Hematopoietic multipotent progenitor cell treated with erythropoietin and hydrocortisone succinate and interleukin-3 and kit ligand, for 4 days (in vitro differentiated cells): ENCODE data around the gene PNPLA1.

Experiments used
- DNase-seq: peaks from one replicate; pipeline ENCODE4 v3.0.0-alpha.2; 2015

Gene PNPLA1

GRCh38 chr6:36246506-36247268 lies 23.2 kb upstream of the PNPLA1 start:
- DNase-seq = peak; percentile 52

GRCh38 chr6:36247693-36248092 lies 22.2 kb upstream of the PNPLA1 start:
- no peak for DNase-seq

- DNase-seq = no peak
Measured at GRCh38 chr6:36248980-36249379, 20.9 kb upstream of the PNPLA1 start.

GRCh38 chr6:36249536-36249935 lies 20.3 kb upstream of the PNPLA1 start:
- no peak for DNase-seq

GRCh38 chr6:36252005-36252404 lies 17.9 kb upstream of the PNPLA1 start:
- no peak for DNase-seq

- peak; percentile 60 for DNase-seq
Measured at GRCh38 chr6:36263390-36264000, 6.4 kb upstream of the PNPLA1 start.

- no peak for DNase-seq
Measured at GRCh38 chr6:36265744-36266143, 4.1 kb upstream of the PNPLA1 start.

- DNase-seq = no peak
Measured at GRCh38 chr6:36266913-36267644, 2.8 kb upstream of the PNPLA1 start.

GRCh38 chr6:36267731-36268477 lies 2.0 kb upstream of the PNPLA1 start:
- DNase-seq = no peak

- no peak for DNase-seq
Measured at GRCh38 chr6:36268478-36269275, 1.2 kb upstream of the PNPLA1 start.

- no peak for DNase-seq
Measured at GRCh38 chr6:36272234-36272633, 2.4 kb downstream of the PNPLA1 start.

GRCh38 chr6:36273067-36273466 lies 3.2 kb downstream of the PNPLA1 start:
- DNase-seq = no peak

GRCh38 chr6:36273802-36274514 lies 4.1 kb downstream of the PNPLA1 start:
- no peak for DNase-seq

- DNase-seq = no peak
Measured at GRCh38 chr6:36276581-36277536, 7.0 kb downstream of the PNPLA1 start.

- peak; percentile 63 for DNase-seq
Measured at GRCh38 chr6:36277946-36278470, 8.1 kb downstream of the PNPLA1 start.

- peak; percentile 44 for DNase-seq
Measured at GRCh38 chr6:36280467-36280866, 10.6 kb downstream of the PNPLA1 start.

GRCh38 chr6:36280983-36281382 lies 11.1 kb downstream of the PNPLA1 start:
- DNase-seq = no peak

GRCh38 chr6:36283608-36284007 lies 13.7 kb downstream of the PNPLA1 start:
- DNase-seq = no peak

- no peak for DNase-seq
Measured at GRCh38 chr6:36284359-36284758, 14.5 kb downstream of the PNPLA1 start.

GRCh38 chr6:36285187-36285671 lies 15.4 kb downstream of the PNPLA1 start:
- peak; percentile 46 for DNase-seq
